ENCODE results near the gene MYOM1. TPM values are rescaled to one million over a fixed set of nuclear protein-coding genes. Genes with fewer than 3 reads are reported as not detected.
A peak's percentile ranks its signal among the peaks of the same experiment; 100 is the strongest.

The MYOM1 gene
- total RNA-seq, 4 donors from 2014 or later, result 3.1 to 15.8 (median 9.0) TPM

- no peaks in the 10 kb centered on the region for H3K4me1 ChIP-seq
- no peaks in the 10 kb centered on the region for H3K27me3 ChIP-seq
- intact Hi-C loops (cut with DNase I; ENCODE audit: low total_unique reads), result no loop called here
- no peak overlapping the region for H3K4me3 ChIP-seq
- DNase-seq, result no peak
- H3K27ac ChIP-seq, result no peak overlapping the region
- TF ChIP-seq POLR2A (IDR thresholded peaks at IDR 0.05) (no peak), CTCF (IDR thresholded peaks at IDR 0.05) (no peak)
- no peaks in the 10 kb centered on the region for H3K9me3 ChIP-seq
- H3K36me3 ChIP-seq, result no peaks in the 10 kb centered on the region
Measured at GRCh38 chr18:3157606-3158005, 62.2 kb downstream of the MYOM1 start.

- H3K36me3 ChIP-seq, result no peaks in the 10 kb centered on the region
- TF ChIP-seq CTCF (IDR thresholded peaks at IDR 0.05) (no peak), POLR2A (IDR thresholded peaks at IDR 0.05) (no peak)
- DNase-seq, result no peak
- intact Hi-C loops (cut with DNase I; ENCODE audit: low total_unique reads), result no loop called here
- H3K9me3 ChIP-seq, result no peaks in the 10 kb centered on the region
- H3K4me1 ChIP-seq, result no peaks in the 10 kb centered on the region
- H3K27me3 ChIP-seq, result no peaks in the 10 kb centered on the region
- peak overlapping the region in 1 of 2 donors; percentile 59 for H3K27ac ChIP-seq
- H3K4me3 ChIP-seq, result no peak overlapping the region
Measured at GRCh38 chr18:3157086-3157485, 62.7 kb downstream of the MYOM1 start.

GRCh38 chr18:3156325-3156640 is 63.5 kb downstream of the MYOM1 start:
- no peaks in the 10 kb centered on the region for H3K9me3 ChIP-seq
- no peak overlapping the region for H3K4me3 ChIP-seq
- H3K4me1 ChIP-seq, result no peaks in the 10 kb centered on the region
- no peaks in the 10 kb centered on the region for H3K27me3 ChIP-seq
- TF ChIP-seq CTCF (IDR thresholded peaks at IDR 0.05) (no peak), POLR2A (IDR thresholded peaks at IDR 0.05) (no peak)
- no peaks in the 10 kb centered on the region for H3K36me3 ChIP-seq
- peak overlapping the region; percentile 20 to 59 for H3K27ac ChIP-seq
- DNase-seq, result no peak
- intact Hi-C loops (cut with DNase I; ENCODE audit: low total_unique reads), result no loop called here

- H3K36me3 ChIP-seq, result no peaks in the 10 kb centered on the region
- DNase-seq, result no peak
- no peaks in the 10 kb centered on the region for H3K27me3 ChIP-seq
- intact Hi-C loops (cut with DNase I; ENCODE audit: low total_unique reads), result no loop called here
- H3K4me1 ChIP-seq, result no peaks in the 10 kb centered on the region
- H3K4me3 ChIP-seq, result no peak overlapping the region
- TF ChIP-seq POLR2A (IDR thresholded peaks at IDR 0.05), result no peak
- TF ChIP-seq CTCF (IDR thresholded peaks at IDR 0.05), result no peak
- H3K27ac ChIP-seq, result no peak overlapping the region
- H3K9me3 ChIP-seq, result no peaks in the 10 kb centered on the region
Measured at GRCh38 chr18:3154214-3154613, 65.6 kb downstream of the MYOM1 start.

GRCh38 chr18:3153107-3153704 is 66.6 kb downstream of the MYOM1 start:
- no peaks in the 10 kb centered on the region for H3K9me3 ChIP-seq
- no peak overlapping the region for H3K27ac ChIP-seq
- no peak overlapping the region for H3K4me3 ChIP-seq
- TF ChIP-seq POLR2A (IDR thresholded peaks at IDR 0.05) (no peak), CTCF (IDR thresholded peaks at IDR 0.05) (no peak)
- H3K36me3 ChIP-seq, result no peaks in the 10 kb centered on the region
- no peak for DNase-seq
- H3K27me3 ChIP-seq, result no peaks in the 10 kb centered on the region
- intact Hi-C loops (cut with DNase I; ENCODE audit: low total_unique reads), result no loop called here
- no peaks in the 10 kb centered on the region for H3K4me1 ChIP-seq

Data from uterus (tissue), 4 donors.